ENCODE results near the gene ANTXRL.
A peak's percentile ranks its signal among the peaks of the same experiment; 100 is the strongest.
"Not testable (repeated sequence)": the region's sequence is repeated elsewhere in the genome, so short reads cannot be mapped to it uniquely, and the experiment has no call there.

The ANTXRL gene

DNA sequence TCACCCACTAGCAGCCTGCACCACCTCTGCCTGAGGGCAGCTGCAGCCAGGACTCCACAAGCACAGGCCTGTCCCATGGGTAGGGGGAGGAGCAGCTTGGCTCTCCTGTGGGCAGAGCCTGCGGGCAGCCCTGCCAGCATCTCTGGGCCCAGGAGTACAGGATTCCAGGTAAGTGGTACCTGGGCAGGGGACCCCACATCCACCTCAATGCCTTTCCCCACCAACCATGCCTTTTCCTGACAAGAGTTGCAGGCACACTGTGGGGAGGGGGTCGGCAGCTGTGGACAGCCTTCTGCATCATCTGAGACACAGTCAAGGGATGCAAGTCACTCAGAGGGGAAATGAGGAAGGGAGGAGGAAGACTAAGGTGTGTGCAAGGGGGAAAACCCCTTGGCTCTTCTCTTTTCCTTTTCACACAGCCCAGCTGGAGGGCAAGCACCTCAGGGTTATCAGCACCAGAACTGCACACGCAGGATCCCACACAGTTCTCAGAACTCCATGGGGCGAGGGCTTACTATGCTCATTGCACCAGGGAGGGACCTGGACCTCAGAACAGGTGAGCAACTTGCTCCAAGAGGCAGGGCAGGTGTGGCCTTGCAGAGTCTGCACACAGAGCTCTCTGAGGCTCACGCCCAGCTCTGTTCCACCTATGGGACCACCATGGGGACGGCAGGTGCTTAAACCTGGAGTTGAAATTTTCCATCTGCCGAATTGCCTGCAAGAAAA lies 16.5 kb upstream of the ANTXRL start:
- H3K4me3 ChIP-seq: no peak overlapping the region
- H3K27ac ChIP-seq: peak overlapping the region in 8 of 21 experiments; percentile 42 to 85 (median 78)

DNA sequence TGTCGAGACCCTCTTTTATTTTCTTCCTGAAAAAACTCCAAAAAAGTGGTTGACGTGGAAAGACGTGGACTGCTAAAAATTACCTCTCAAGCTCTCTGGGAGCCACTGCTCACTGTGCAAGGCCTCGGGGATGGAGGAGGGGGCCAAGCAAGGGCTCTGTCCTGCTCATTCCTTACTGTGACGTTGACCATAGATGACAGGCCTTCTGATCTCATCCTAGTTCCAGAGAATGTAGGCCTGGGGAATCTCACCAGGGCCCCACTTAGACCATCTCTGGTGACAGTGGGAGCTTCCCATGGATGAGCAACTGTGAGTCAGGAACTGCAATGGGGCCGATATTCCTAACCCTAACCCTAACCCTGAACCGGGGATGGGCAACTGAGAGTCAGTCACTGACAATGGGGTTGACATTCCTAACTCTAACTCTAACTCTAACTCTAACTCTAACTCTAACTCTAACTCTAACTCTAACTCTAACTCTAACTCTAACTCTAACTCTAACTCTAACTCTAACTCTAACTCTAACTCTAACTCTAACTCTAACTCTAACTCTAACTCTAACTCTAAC lies 15.8 kb upstream of the ANTXRL start:
- H3K27ac ChIP-seq: peak overlapping the region in 1 of 21 experiments; percentile 55
- H3K4me3 ChIP-seq: not testable (repeated sequence)

DNA sequence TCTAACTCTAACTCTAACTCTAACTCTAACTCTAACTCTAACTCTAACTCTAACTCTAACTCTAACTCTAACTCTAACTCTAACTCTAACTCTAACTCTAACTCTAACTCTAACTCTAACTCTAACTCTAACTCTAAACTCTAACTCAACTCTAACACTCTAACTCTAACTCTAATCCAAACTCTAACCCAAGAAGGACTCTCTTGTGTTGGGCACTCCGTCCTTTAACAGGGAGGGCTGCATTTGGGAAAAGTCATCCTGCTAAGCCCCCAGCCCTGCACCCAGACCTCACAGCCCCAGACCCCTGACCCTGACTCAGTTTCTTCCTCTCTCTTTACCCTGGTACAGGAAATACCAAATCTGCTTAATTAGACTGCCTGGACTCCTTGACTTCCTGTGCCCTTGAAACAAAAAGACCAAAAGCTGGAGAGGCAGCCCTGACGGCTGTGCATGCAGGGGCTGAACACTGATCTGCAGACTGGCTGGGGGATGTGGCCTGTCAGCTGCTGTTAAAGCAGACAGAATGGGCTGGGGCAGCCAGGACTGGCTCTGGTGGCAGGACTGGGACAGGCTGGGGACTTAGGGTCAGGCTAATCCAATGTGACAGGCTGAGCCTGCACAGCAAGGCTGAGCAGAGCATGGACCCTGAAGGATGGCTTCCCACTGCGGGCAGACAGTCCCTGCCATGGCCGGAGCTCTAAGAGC lies 14.8 kb upstream of the ANTXRL start:
- not testable (repeated sequence) for H3K4me3 ChIP-seq
- H3K27ac ChIP-seq: peak overlapping the region in 4 of 21 experiments; percentile 22 to 63 (median 42)

DNA sequence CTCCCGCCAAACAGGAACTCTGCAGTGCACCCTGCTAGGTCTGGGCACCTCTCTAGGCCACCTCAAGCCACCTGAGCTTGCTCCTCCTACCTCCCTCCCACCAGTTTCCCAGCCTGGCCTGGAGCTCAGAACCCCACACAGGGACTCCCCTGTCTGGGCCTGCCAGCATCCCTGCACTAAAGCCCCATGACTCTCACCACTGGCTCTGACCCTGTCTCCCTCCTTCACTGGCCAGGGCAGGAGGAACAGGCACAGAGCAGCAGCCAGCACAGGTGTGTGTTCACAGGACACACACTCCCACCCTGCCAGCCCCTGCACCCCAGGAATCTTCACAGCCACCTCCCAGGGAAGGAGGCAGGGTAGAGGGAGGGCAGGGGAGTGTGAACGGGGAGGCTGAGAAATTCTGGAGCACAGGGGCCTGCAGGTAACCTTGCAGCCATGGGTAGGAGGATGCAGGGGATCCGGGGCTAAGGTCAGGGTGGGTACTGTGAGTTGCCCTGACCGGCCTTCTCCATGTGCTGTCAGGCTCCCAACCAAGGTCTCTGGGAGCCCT lies 13.9 kb upstream of the ANTXRL start:
- H3K27ac ChIP-seq: peak overlapping the region in 4 of 21 experiments; percentile 20 to 72 (median 45)

DNA sequence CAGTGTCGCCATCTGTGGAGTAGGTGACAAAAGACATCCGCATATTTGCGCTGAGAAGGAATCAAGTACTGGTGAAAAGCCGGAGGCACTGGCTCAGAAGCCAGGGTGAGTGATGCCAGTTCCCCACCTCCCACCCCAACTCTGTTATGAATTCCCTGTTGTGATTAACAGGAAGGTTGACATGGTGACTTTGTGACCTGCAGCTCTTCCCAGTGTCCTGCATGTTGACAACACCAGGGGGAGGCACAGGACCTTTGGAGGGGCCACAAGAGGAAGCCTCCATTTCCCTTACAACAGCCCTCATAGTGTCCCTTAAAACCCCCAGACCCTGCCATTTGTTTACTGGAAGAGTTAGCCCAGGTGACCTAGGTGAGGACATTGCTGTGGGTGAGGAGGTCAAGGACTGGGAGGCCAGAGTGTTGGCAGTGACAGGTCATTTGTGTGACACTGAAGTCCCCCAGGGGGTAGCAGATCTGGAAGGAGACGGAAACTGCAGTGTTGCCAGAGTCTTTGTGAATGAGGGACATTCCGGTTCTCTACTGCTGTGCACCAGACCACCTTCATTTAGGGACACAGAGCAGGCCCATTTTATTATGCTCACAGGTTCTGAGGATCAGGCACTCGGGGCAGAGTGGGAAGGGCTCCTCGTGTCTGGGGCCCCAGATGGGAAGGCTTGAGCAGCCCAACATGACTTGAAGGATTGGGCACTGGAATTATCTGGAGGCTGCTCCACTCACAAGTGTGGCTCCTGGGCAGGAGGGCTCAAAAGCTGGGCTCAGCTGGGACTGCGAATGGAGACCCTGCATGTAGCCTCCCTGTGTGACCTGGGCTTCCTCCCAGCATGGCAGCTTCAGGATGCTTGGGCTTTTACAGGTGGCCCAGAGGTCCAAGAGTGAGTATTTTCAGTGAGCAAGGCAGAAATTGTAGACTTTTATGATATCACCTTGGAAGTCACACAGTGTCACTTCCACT lies 13.0 kb upstream of the ANTXRL start:
- Histone ChIP-seq H3K27ac (no peak overlapping the region), H3K4me3 (no peak overlapping the region)

More for the DNA sequence above, 13.9 kb upstream of the ANTXRL start:
- no peak overlapping the region for H3K4me3 ChIP-seq

DNA sequence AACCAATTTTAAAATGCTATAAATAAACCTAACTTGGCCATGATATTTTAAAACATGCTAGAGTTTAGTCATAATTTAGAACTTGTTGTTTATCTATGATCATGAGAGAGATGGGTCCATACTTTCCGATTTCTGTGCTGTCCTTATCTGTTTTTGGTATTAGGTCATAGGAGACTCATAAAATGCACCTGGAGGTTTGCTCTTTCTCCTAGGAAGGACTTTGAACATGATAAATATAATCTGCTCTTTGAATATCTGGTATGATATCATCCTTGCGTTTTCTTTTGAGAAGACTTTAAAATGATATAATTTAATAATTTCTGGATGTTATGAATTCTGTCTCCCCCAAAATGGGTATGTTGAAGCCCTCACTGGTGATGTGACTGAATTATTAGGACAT lies 9.0 kb upstream of the ANTXRL start:
- Histone ChIP-seq H3K27ac (no peak overlapping the region), H3K4me3 (no peak overlapping the region)

DNA sequence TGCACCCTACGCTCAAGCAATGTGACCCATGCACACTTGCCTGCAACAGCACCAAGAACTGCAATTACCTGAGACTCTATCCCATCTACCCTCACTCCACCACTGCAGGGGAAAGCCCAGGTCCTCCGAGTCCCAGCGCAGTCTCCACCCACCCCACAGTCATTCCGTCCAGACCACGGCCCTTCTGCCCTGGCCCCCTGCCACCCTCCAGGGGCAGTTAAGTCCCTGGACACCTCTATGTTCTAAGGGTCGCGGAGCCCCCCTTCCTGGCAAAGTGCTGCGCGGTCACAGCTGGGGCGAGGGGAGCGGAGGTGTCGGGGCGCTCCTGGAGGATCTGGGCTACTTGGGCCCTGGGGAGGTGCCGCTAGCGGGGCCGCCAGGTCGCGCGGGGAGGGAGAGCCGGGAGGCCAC lies 4.4 kb upstream of the ANTXRL start:
- peak overlapping the region; percentile 31 to 51 (median 36) for H3K4me3 ChIP-seq
- peak overlapping the region in 6 of 21 experiments; percentile 5 to 60 (median 24) for H3K27ac ChIP-seq

DNA sequence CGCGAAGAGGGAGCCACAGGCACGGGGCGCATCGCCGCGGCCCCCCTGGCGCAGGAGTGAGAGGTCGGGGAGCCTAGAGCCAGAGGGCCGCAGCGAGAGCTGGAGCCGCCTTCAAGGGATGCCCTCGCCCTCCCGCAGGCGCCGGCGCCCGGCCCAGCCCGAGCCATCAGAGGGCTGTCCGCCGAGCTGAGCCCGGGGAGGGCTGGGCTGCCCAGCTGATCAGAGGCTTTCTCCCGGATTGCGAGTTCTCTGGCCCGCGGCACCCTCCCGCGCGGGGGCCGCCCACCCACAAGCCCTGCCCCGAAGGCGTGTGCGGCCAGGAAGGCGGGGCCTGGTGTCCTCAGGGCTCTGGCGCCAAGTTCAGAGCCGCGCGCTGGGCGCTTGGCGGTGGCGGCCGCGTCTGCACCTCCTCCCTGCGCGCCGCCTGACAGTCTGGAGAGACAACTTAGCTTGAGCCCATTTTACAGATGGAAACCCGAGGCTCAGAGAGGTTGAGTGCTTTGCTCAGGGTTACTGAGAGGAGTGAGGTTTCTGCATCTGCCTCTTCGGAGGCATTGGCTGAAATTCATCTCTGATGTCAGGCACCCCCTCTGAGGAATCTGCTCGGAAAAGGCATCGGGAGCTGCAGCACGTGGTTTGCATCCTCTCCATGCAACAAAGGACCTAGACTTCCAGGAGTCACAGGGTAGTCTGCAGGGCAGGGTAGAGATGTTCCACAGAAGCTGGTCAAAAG lies 3.8 kb upstream of the ANTXRL start:
- Histone ChIP-seq H3K4me3 (peak overlapping the region; percentile 31 to 51 (median 36)), H3K27ac (peak overlapping the region in 6 of 21 experiments; percentile 5 to 60 (median 24))

DNA sequence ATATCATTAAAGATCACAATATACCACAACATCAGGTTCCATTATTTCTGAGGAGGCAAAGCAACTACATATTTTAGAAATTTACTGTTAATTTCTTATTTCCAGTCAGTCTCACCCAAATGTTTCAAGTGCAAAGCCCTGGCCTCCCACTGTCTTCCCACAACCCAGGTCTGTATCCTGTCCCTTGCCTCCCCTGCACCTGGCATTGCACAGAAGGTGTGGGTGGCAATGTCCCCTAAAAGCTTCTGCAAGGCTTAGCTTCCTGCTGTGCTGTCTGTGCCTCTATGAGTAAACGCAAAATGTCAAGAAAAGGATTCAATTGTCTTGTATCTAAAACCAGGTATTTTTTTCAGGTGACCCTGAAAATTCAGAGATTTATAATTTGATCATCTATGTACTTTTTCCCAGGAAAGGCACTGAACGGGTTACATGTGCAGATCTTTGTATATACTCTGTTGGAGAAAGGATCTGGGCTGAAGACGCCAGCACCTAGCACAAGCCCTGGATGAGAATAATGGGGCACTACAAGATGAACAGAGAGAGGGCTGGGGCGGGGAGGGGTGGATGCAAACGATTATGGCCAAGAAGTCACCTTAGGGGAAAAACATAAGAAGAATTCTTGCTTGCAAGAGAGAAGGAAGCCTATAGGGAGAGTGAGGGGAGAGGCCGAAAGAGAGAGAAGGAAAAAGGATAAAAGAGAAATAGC lies 3.1 kb upstream of the ANTXRL start:
- peak overlapping the region in 5 of 7 experiments; percentile 42 to 66 (median 52) for H3K4me3 ChIP-seq

DNA sequence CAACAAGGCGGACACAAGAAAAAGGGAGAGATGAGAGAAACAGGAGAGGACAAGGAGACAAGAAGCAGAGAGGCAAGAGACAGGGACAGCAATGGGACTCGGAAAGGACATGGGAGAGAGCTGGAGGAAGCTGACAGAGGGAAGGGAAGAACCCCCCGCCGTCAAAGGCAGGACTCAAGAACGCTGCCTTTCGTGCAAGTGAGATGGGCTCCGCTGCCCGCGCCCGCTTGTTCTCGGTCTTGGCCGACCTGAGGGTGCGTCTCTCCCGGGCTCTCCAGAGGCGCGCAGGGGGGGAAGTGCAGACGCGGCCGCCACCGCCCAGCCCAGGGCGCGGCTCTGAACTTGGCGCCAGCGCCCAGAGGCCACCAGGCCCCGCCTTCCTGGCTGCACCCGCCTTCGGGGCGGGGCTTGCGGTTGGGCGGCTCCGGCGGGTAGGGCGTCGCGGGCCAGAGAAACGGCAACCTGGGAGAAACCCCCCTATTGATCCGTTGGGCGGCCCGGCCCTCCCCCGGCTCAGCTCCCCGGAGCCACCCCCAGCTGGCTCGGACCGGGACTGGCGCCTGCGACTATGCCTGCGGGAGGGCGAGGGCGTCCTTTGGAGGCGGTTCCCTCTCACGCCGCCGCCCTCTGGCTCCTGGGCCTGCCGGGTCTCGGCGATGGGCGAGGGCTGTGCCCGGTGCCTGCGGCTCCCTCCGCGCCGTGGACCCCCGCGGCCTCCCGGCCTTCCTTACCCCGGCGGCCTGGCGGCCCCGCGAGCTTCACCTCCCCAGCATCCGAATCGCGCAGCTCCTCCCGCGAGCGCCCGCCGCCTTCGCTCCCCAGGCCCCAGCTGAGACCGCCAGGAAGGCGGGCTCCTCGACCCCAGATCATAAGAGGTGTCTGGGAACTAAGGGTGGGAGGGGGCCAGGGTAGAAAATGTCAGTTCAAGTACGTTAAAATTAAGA lies 2.2 kb upstream of the ANTXRL start:
- Histone ChIP-seq H3K4me3 (peak overlapping the region; percentile 42 to 71 (median 62)), H3K27ac (peak overlapping the region; percentile 56 to 94 (median 84))

More for the DNA sequence above, 3.1 kb upstream of the ANTXRL start:
- peak overlapping the region in 13 of 21 experiments; percentile 62 to 94 (median 84) for H3K27ac ChIP-seq

DNA sequence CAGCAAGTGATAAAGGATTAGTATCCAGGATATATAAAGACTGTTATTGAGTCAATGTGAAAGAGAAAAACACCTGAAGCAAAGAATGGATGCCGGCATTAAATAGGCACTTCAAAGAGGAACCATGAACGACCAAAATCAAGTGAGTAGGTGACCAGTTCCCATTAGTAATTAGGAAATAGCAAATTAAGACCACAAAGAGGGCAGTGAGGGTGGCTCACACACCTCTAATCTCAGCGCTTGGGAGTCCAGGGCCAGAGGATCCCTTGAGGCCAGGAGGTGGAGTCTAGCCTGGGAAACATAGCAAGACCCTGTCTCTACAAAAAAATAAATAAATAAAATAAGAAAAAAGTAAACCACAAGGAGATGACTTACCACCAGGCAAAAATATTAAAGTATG lies 1.5 kb upstream of the ANTXRL start:
- Histone ChIP-seq H3K27ac (peak overlapping the region in 16 of 21 experiments; percentile 62 to 92 (median 84)), H3K4me3 (peak overlapping the region; percentile 42 to 71 (median 62))

DNA sequence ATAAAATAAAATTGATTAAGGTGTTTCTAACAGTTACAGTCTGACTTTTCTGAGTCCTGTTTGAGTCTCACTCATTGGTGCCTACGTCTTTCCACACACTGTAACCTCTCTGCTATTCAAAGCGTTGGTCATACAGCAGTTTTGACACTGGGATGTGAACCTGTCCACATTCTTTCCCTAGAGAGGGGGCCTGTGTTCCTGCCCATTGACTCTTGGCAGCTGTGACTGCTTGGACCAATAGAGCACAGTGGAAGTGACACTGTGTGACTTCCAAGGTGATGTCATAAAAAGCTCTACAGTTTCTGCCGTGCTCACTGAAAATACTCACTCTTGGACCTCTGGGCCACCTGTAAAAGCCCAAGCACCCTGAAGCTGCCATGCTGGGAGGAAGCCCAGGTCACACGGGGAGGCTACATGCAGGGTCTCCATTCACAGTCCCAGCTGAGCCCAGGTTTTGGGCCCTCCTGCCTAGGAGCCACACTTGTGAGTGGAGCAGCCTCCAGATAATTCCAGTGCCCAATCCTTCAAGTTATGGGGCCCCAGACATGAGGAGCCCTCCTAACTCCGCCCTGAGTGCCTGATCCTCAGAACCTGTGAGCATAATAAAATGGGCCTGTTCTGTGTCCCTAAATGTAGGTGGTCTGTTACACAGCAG lies 704 bp upstream of the ANTXRL start:
- Histone ChIP-seq H3K27ac (peak overlapping the region in 1 of 21 experiments; percentile 26), H3K4me3 (no peak overlapping the region)

DNA sequence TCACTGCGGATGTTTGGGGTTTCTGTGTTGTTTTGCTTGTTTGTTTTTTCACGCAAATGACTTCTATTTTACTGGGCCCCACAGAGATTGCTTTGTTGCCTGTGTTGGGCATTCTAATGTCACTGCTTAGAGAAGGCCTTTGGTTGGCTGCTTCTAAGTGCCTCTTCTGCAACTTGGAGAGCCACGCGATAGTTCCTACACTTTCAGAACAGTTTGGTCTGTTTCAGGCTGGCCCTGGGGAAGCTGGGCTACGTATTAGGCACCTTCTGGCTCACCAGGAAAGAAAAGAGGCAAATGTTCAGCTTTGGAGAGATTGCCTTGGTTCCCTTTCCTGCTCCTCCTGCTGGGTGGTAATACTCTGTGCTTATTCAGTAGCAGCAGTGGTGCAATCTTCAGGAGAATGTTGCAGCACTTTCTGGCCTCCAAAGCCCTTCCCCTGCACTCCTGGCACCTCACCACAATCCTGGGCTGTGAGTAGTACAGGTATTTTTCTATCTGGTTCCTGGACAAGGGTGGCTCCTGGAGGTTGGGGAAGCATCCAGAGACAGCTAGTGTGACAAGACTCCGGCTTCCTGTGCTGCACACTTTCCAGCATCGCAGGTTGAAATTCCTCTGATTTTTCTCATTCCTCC lies 1.2 kb downstream of the ANTXRL start:
- H3K4me3 ChIP-seq: no peak overlapping the region
- peak overlapping the region in 5 of 21 experiments; percentile 19 to 50 (median 35) for H3K27ac ChIP-seq

DNA sequence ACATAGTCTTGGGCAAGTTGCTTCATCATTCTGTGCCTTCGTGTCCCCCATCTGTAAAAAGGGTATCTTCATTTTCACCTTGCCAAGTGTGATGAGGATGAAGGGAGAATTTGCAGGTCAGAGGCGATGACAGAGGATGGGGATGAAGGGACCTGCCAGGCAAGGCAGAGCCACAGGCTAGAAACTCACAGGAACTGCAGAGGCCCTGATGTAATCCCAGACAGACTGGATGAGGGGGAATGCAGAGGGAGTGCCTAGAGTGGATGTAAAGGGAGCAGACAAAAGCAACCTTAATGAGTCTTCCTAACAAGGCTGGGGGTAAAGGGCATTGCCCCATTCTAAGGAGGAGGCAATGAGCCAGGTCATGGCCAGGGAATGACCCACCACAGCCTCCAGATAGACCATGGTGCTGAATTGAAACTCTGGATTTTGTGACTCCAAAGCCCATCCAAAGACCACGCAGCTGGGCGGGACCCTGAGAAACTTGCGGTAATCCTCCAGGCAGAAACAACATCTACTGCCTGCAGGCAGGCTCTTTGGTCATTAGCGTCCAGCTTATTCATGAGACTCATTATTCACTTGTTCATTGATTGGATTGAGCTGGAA lies 1.9 kb downstream of the ANTXRL start:
- Histone ChIP-seq H3K4me3 (no peak overlapping the region), H3K27ac (no peak overlapping the region)

DNA sequence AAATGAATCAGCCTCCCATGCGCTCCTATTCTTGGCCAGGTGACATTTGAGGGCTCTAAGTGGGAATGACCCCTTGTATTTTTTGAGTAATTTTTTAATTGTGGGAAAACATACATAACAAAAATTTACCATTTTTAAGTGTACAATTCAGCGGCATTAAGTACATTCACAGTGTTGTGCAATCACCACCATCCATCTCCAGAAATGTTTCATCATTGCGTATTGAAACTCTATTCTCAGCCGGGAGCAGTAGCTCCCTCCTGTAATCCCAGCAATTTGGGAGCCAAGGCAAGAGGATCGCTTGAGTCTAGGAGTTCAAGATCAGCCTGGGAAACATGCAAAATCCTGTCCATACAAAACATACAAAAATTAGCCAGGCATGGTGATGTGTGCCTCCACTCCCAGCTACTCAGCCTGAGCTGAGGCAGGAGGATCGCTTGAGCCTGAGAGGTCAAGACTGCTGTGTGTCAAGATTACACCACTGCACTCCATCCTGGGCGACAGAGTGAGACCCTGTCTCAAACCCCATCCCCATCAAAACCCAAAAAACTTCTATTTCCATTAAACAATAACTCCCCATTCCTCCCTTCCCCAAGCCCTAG lies 2.5 kb downstream of the ANTXRL start:
- no peak overlapping the region for H3K4me3 ChIP-seq
- H3K27ac ChIP-seq: no peak overlapping the region

All from skin epidermis (tissue), 12 donors.